ENCODE data around the gene MAP1LC3B.

GRCh38 chr16:87391950-87392820 lies at the start of gene MAP1LC3B:
- TF ChIP-seq TAF1 (IDR thresholded peaks at IDR 0.05; ENCODE audit: borderline replicate concordance, insufficient read depth, low read length) (peak; percentile 97), SIN3A (IDR thresholded peaks at IDR 0.05; ENCODE audit: borderline replicate concordance, insufficient read depth, low read length) (peak; percentile 97), POLR2AphosphoS5 (IDR thresholded peaks at IDR 0.05; ENCODE audit: low read depth, low read length) (peak; percentile 79), REST (IDR thresholded peaks at IDR 0.05; ENCODE audit: insufficient read depth in 1 of 2, low read depth in 2 of 2, low read length in 2 of 2) (peak in 1 of 2 experiments; percentile 61; a peak in 2 of 4 replicates), FOXP2 (optimal IDR thresholded peaks at IDR 0.05; ENCODE audit: borderline replicate concordance, extremely low read depth, extremely low read length, insufficient read depth) (no peak)

Measured in PFSK-1 (cell line).